NCI-H2107 treated with DMSO at 0.1 percent for 48 hours (cell line): ENCODE results near the gene BHLHE23.

Source experiments
- DNase-seq: peaks from one replicate; lab custom pipeline; 2025; ENCODE audit not compliant: unreplicated experiment; lab: John Stamatoyannopoulos, UW

The BHLHE23 gene

GRCh38 chr20:63006540-63007359 is at the start of gene BHLHE23:
Gene BHLHE23, minus strand, starts transcription at chr20:63006964. Its CDS starts 190 bp downstream, at chr20:63006774.
- DNase-seq: no peak

- no peak for DNase-seq
These were observed 48.9 kb upstream of the BHLHE23 start for GRCh38 chr20:63055575-63056235.

DNA sequence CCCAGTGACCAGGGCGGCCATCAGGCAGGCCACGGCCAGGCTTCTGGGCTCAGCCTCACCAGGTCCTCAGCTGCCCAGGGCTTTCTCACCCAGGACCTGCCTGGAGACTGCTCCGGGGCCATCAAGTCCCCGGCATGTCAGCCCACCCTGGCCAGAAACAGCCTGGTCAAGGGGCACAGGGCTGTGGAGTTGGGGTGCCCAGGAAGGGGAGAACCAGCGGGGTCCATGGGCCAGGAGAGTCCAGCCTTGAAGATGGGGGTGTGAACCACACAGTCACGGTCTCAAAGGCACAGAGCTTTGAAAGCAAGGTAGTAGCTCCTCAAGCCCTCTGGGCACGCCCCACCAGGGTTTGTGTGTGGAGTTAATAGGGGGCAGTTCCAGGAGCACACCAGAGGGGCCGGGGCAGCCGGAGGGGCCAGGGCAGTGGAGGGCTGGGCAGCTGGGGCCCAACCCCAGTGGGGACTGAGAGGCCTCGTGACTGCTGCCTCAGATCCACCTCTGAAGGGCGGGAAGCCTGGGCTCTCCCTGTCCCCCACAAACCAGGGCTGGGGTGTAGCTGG is 48.0 kb upstream of the BHLHE23 start:
- DNase-seq: no peak

- DNase-seq: no peak
These were observed 47.3 kb upstream of the BHLHE23 start for GRCh38 chr20:63054103-63054474.

- DNase-seq: no peak
These were observed 46.8 kb upstream of the BHLHE23 start for GRCh38 chr20:63053432-63054102.

DNA sequence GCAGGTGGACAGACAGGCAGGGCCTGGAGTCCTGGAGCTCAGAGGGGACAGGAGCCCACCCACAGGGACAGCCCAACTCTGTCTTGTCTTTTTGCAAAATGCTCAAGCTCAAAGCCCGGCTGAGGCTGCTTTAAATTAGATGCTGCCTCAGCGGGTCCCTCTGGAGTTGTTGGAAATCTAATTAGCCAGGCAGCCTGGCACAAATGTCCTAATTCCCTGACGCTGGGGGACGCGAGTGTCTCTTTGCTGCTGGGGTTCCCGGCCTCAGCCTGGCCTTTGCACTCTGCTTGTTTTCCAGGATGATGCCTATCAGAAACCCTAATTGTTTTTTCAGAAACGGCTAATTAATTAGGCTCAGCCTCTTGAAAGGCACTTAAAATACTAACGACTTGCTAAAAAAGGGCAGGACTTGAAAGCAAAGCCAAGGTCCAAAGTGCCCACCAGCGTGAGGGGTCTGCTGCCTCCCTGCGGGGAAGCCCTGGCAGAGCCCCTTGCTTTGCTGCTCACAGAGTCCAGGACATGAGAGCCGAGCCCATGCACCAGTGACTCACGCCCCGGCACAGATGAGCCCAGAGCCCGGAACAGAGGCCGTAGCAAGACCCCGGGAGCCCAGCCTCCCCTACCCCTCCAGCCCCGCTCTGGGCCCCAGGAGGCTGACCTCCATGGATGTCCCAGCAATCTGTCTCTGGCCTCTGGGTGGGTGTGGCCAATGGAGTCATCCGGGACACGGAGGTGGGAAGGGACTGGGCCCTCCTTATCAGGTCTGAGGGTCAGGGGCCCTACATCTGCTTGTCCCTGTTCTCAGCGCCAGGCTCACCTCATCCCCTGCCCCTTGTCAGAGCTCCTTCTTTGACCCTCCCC is 46.0 kb upstream of the BHLHE23 start:
- no peak for DNase-seq

DNA sequence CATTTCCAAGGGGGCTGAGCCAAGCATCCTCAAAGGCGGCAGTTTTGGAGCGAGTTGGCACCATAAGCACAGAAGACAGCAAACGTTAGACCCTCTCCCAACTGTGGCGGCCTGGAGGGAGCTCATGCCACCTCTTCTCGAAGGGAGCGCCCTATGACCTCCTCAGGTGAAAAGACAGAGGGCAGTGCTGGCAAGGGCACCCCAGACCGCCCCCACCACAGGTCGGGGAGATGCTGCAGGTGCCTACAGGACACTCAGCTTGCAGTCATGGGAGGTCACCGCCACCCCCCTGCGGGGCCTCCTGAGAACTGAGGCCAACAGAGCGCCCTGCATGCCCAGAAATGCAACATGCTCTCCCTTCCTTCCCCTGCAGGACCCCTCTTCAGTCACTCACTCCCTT is 45.1 kb upstream of the BHLHE23 start:
- DNase-seq: no peak

DNA sequence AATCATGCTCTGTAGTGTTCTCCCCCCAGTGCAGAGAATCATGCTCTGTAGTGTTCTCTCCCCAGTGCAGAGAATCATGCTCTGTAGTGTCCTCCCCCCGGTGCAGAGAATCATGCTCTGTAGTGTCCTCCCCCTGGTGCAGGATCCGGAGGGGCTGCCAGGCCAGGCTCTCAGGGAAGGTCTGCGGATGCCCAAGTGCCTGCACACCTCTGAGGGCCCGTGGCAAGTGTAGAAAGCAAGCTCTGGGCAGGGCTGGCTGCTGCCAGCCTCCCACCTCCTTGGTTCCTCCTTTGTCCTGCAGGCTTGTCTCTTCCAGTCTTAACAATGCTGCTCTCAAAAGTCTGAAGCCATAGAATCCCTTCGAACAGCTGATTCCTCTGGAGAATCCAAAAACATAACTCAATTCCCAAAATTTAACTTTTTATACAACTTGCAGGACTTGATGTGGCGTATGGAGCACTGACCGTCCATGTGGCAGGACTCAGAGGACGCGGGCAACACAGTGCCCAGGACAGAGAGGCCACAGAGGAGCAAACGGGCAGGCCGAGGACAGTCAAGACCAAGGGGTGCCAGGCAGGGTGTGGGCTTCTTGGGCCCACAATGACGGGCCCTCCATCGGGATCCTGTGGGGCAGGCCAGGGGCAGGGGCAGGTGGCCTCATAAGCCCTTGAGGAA is 44.6 kb upstream of the BHLHE23 start:
- DNase-seq: no peak

GRCh38 chr20:63050406-63050805 is 43.6 kb upstream of the BHLHE23 start:
- DNase-seq: no peak

GRCh38 chr20:63049561-63050221 is 42.9 kb upstream of the BHLHE23 start:
- DNase-seq: no peak

DNA sequence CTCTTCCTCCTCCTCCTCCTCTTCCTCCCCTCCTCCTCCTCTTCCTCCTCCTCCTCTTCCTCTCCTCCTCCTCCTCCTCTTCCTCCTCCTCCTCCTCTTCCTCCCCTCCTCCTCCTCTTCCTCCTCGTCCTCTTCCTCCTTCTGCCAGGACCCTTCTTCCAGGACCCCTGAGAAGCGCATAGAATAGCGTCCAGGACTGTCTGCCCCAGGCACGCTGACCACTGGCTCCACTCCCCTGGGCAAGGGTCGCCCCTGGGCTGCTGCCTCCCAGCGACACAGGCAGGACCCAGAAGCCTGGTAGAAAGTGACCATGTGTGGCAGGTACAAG is 42.4 kb upstream of the BHLHE23 start:
- no peak for DNase-seq

DNA sequence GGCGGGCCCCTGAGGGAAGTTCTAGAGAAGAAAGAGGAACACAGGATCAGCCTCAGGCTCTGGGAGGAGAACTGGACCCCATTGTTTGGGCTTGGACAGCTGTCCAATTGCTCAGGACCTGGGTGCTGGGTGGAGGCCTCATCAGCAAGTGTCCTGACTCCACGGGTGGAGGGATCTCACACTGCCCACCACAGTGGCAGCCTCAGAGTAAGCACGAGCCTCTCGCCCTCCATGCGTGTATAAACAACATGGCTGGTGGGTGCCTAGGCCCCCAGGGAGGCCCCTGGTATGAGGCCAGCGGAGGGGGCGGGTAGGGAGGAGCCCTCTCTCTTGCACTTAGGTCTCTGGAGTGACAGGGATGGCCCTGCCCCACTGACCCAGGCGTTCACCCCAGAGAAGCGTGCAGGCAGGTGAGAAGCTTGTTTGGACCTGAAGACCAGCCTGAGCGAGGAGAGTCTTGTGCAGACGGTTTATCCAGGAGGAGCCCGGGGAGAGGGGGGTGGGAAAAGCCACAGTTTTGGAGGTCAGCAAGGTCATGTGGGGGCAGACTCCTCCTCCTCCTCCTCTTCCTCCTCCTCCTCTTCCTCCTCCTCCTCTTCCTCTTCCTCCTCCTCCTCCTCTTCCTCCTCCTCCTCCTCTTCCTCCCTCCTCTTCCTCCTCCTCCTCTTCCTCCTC is 41.9 kb upstream of the BHLHE23 start:
- no peak for DNase-seq

GRCh38 chr20:63047946-63048345 is 41.2 kb upstream of the BHLHE23 start:
- no peak for DNase-seq

DNA sequence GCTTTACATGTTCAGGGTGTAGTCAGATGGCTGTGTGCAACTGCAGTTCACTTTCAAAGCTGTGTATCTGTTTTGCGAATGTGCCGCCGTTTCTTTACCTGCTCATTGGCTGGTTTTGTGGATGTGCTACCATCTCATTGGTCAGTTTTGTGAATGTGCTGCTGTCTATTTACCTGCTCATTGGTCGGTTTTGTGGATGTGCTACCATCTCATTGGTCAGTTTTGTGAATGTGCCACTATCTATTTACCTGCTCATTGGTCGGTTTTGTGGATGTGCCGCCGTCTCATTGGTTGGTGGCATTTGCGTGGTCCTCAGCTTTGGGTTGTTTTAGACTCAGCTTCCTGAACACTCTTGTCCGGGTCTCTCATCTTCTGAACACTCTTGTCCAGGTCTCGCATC is 40.5 kb upstream of the BHLHE23 start:
- no peak for DNase-seq

GRCh38 chr20:63046841-63047240 is 40.1 kb upstream of the BHLHE23 start:
- no peak for DNase-seq

- no peak for DNase-seq
These were observed 39.2 kb upstream of the BHLHE23 start for GRCh38 chr20:63045991-63046390.

DNA sequence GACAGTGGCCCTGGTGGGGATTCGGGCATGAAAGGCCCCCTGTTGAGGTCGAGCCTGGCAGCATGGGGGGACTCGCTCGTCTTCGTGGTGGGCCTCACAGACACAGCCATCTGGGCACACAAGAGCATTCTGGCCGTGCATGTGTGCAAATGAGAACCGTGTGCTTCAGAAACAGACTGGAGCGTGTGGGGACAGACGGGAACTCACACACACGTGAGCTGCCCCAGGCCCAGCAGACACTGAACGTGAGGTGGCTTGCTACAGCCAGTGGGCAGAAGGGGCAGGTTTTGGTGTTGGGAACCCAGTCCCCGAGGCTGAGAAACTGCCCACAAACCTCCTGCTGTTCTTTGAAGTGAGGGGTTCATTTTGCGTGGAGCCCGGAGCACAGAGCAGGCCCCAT is 38.6 kb upstream of the BHLHE23 start:
- DNase-seq: no peak

DNA sequence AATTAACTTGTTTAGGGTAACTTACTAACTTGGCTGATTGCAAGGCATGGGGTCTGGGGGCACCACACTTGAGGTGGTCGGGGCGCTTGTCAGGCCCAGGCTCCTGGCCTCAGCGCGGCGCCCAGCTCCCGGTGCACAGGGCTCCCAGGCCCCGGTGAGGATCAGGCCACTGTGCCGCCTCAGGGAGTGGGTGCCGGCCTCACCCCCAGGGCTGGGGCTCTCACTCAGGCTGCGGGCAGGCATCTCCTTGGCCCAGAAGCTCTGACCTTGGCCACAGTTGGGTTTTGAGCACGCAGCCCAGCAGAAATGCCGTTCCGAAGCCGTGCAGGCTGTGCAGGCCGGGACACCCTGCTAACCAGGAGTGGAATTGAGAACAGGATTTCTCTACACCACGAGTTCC is 37.8 kb upstream of the BHLHE23 start:
- DNase-seq: no peak

DNA sequence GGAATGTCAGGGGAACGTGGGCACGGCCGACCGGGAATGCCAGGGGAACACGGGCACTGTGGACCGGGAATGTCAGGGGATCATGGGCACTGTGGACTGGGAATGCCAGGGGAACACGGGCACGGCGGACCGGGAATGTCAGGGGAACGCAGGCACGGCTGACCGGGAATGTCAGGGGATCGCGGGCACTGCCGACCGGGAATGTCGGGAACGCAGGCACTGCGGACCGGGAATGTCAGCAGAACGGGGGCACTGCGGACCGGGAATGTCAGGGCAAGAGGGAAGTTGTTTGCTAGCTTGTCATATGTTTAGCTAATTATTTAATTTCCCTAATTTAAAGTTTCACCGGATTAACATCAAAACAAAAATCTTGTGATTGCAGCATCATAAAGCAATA is 37.4 kb upstream of the BHLHE23 start:
- no peak for DNase-seq
